PFSK-1 (cell line): ENCODE results near the gene TTC34.

Source experiments
- FOXP2 ChIP-seq: optimal IDR thresholded peaks from 2 replicates; pipeline ENCODE3; 2011; ENCODE audit warnings: borderline replicate concordance, control low read depth, inconsistent platforms; ENCODE audit not compliant: insufficient read depth; ENCODE audit errors: extremely low read length, extremely low read depth
- POLR2AphosphoS5 ChIP-seq: IDR thresholded peaks from 2 replicates; pipeline ENCODE4 v1.6.1; 2012; ENCODE audit warnings: low read depth, mild to moderate bottlenecking, control low read depth, low read length, moderate library complexity
- REST ChIP-seq, 2 experiments: IDR thresholded peaks; 2 replicates each; pipeline versions ENCODE4 v1.6.1 to v1.8.0; 2011 to 2012; ENCODE audit warnings: low read depth in 2 of 2, low read length in 2 of 2, control low read depth in 1 of 2, inconsistent platforms in 1 of 2, mild to moderate bottlenecking in 1 of 2, moderate library complexity in 1 of 2; ENCODE audit not compliant: insufficient read depth in 1 of 2
- SIN3A ChIP-seq: IDR thresholded peaks from 2 replicates; pipeline ENCODE4 v1.6.1; 2012; ENCODE audit warnings: mild to moderate bottlenecking, low read length, moderate library complexity, borderline replicate concordance; ENCODE audit not compliant: insufficient read depth
- TAF1 ChIP-seq: IDR thresholded peaks from 2 replicates; pipeline ENCODE4 v1.6.1; 2012; ENCODE audit warnings: low read length, control low read depth, borderline replicate concordance; ENCODE audit not compliant: insufficient read depth

GRCh38 chr1:2632561-2633361 is 168.7 kb downstream of the TTC34 start, which contains the start of gene MMEL1:
- TF ChIP-seq TAF1, result no peak
- TF ChIP-seq REST (IDR thresholded peaks at IDR 0.05; ENCODE audit: insufficient read depth in 1 of 2, low read depth in 2 of 2, low read length in 2 of 2), result no peak
- TF ChIP-seq POLR2AphosphoS5, result no peak
- no peak for TF ChIP-seq SIN3A
- no peak for TF ChIP-seq FOXP2
